Globus pallidus (tissue), 1 donor: Measurements from ENCODE around the gene SEMA7A.
"Not testable (repeated sequence)": the region's sequence is repeated elsewhere in the genome, so short reads cannot be mapped to it uniquely, and the experiment has no call there.

Experiments
- DNase-seq: peaks from one replicate; pipeline ENCODE4 v3.0.0-alpha.2; 2015; ENCODE audit warnings: low spot score

SEMA7A gene

DNA sequence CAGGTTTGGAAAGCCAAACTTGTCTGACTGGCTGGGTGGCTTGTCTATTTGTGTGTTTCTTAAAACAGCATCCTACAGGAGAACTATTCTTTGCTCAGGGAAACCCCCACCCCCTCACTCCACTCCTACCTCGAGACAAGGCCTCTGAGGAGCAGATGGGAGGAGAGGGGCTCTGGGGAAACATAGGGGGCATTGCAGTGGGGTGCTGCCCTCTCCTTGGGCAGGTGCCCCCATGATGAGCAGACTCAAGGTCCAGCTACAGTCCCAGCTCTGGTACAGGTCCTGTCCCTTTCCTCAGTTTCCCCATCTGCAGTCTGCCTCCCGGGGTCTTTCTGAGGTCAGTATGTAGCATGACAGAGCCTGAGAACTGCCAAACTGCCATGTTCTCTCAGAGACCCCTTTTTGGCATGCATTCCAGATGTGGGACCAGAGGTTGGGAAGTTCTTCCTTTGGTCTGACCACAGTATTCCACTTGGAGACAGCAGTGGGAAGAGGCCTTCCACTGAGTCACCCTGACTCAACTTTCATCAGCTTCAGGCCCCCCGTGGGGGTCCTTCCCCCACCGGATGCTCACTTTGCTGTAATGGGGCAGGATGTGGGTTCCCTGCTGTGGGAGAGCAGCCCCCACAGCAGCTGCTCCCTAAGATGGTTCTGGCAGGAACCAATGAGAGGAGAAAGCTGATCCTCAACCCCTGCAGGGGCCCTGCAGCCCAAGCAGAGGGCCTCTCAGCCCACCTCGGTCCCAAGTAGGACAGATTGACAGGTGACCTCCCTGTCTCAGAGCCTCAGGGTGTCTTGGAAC lies 34.0 kb downstream of the SEMA7A start:
- no peak for DNase-seq

DNA sequence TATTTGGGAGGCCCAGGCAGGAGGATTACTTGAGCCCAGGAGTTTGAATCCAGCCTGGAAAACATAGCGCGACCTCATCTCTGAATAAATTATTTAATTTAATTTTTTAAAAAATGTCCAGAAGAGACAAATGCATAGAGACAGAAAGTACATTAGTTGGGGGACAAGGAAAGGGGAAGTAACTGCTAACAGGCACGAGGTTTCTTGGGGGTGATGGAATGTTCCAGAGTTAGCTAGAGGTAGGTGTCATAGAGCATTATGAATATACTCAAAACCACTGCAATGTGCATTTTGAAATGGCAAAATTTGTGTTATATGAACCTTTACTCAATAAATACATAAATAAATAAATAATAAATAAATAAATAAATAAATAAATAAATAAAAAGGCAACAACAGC lies 34.7 kb downstream of the SEMA7A start:
- no peak for DNase-seq

DNA sequence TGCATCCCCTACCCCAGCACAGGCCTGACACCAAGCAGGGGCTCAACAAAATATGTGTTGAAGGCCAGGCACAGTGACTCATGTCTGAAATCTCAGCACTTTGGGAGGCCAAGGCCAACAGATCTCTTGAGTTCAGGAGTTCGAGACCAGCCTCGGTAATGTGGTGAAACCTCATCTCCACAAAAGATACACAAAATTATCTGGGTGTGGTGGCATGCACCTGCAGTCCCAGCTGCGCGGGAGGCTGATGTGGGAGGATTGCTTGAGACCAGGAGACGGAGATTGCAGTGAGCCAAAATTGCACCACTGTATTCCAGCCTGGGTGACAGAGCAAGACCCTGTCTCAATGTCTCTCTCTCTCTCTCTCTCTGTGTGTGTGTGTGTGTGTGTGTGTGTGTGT lies 35.6 kb downstream of the SEMA7A start:
- no peak for DNase-seq

DNA sequence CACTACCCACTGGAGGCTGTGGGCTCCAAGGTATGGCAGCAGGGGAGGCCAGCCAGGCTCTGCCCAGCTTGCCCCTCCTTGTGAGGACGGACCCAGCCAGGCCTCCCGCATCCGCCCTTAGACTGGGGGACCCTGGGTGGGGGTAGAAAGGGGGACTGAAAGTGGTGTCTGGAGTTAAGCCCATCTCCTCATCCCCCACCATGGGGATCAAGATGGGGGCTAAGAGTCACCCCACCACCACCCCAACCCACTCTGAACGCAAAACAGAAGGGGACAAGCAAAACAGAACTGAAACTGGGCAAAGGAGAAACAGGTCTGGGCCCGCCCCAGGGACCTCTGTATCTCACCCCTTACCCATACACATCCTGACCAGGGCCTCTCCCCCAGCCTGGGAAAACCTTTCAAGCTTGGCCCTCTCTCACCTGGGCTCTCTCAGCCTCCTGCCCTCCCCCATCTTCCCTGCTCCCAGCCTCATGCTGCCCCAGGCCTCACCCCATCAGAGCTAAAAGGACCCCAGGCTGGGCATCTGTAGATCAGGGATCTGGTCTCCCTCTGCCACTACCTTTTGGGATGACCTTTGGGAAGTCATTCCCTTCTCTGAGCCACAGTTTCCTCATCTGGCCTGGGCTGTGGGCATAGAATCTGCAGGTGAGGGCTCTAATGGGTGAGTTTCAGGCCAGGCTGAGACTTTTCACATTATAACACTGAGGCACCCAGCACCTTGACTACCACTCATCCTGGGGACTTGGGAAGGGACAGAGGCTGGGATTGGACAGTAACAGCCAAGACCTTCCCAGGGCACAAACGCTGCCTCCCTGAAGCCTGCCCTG lies 36.3 kb downstream of the SEMA7A start:
- DNase-seq: no peak

DNA sequence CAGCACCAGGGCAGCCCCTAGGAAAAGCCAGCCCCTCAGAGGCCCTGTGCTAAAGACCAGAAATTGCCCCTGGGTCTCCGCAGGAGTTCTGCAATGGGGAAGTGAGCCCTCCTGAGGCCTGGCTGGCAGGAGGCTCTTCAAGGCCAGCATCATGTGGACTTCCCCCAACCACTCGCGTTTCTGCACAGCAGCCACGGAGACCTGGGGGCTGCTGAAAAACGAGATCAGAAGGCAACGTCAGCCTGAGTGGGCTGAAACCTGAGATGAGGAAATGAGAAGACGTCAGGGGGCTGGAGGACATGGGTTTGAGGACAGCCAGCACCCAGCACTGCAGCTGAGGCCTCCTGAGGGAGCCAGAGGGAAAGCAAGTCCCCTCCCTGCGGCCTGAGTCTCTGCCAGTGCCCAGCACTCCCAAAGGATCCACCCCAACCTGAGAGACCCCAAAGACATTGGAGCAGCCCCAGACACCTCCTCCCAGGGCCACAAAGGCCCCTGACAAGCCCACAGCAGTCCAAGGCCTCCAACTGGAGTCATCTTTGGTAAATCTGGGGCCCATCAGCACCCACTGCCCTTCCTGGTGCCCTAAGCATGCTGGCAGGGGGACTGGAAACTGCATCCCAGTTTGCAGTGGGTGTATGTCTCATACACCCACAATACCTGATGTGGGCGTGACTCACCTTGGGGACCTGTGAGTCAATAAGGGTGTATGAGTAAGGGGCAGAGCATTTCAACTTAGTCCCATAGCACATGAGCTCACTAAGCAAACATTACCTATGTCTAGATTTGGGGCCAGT lies 37.1 kb downstream of the SEMA7A start:
- DNase-seq: peak; percentile 55

- no peak for DNase-seq
These were observed 37.7 kb downstream of the SEMA7A start for GRCh38 chr15:74396146-74396438.

- DNase-seq: no peak
These were observed 38.2 kb downstream of the SEMA7A start for GRCh38 chr15:74395319-74396145.

- no peak for DNase-seq
These were observed 39.5 kb downstream of the SEMA7A start for GRCh38 chr15:74394090-74394846.

DNA sequence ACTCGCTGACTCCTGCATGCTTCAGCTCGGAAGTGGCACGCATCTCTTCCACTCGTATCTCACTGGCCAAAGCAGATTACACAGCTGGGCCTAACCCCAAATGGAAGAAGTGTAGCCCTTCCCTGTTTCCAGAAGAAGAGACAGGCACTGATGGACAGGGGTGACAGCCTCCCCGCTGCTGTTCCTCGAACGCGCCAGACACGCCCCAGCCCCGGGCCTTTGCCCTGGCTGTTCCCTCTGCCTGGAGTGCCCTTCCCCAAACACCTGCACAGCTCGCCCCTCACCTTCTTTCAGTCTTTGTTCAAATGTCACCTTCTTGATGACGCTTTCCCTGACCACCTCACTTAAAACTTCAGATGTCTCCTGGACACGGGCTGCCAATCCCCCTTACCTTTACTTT lies 40.3 kb downstream of the SEMA7A start:
- DNase-seq: no peak

- DNase-seq: no peak
These were observed 40.9 kb downstream of the SEMA7A start for GRCh38 chr15:74392902-74393301.

- peak; percentile 67 for DNase-seq
These were observed 41.3 kb downstream of the SEMA7A start for GRCh38 chr15:74392451-74392830.

GRCh38 chr15:74391582-74392450 lies 41.9 kb downstream of the SEMA7A start:
- no peak for DNase-seq

- DNase-seq: no peak
These were observed 43.0 kb downstream of the SEMA7A start for GRCh38 chr15:74390647-74391288.

DNA sequence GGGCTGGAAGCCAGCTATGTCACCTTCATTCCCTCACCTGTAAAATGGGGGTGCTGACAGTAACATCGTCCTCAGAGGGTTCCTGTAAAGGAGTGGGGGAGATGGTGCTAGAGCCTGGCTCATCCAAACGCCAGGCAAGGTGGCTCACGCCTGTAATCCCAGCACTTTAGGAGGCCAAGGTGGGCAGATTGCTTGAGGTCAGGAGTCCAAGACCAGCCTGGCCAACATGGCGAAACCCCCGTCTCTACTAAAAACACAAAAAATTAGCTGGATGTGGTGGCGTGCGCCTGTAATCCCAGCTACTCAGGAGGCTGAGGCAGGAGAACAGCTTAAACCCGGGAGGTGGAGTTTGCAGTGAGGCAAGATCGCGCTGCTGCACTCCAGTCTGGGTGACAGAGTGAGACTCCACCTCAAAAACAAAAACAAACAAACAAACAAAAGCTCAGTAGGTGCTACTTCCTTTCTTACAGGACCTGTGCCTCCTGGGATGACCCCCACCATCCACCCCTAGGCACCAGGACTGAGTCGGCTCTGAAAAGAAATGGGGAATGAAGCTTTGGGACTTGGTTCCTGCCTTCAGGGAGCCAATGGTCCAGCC lies 43.6 kb downstream of the SEMA7A start:
- DNase-seq: not testable (repeated sequence)

- no peak for DNase-seq
These were observed 44.3 kb downstream of the SEMA7A start for GRCh38 chr15:74389241-74390048.

DNA sequence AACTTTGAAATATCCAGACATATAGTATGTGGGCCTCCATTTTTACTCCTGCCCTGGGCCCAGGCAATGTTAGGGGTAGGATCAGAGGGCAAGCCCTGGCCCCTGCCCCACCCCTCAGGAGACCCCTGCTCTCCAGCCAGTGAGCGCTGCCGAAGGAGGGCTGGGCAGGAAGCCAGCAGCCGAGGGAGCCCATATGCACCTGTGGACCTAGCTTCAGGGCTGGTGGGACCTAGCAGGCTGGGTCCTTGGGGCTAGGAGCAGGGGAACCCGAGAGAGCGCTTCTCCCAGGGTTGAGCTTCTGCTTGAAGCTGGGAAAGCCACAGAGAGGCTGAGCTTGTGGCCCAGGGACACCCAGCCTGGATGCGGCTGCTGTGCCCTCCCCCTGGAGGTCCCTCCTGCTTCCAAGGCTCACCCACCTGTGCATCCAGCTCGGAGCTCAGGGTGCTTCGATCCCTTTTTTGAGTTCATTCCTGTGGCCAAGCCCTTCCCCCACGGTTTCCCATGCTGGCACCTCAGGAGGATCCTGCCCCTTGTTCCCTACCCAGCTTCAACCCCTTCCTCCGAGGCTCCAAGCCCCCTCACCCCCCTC lies 45.3 kb downstream of the SEMA7A start:
- no peak for DNase-seq

DNA sequence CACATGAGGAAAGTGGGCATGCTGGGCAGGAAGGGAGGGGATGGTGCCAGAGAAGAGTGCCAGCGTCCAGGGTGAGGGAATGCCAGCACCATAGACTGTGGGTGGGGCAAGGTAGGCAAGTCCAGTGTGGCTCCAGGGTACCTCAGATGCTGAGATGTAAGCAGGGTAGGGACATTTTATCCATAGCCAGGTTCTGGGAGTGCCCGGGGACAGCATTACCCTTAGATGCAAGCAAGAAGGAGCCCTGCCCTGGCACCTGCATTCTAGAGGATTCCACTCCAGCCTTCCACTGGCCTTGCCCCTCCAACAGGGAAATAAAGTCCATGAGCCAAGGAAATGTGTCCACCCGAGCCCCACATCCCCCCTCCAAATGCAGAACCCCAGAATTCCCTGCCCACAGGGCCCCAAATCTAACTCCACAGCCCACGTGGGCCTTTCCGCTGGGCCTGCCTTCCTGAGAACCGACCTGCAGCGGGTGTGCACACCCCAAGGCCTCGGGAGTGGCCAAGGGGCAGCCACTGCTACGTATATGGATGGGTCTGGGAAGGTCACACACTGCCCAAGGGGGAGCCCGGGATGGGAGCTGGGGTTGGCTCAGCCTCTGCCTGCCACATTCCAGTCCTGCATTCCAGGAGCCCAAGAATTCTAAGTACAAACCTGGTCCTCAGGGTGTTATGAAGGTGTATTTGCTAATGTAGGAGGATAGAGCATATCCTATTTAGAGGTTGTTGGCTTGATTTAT lies 46.0 kb downstream of the SEMA7A start:
- DNase-seq: no peak
